Measurements from ENCODE around the gene EAF1.

Gene EAF1

DNA sequence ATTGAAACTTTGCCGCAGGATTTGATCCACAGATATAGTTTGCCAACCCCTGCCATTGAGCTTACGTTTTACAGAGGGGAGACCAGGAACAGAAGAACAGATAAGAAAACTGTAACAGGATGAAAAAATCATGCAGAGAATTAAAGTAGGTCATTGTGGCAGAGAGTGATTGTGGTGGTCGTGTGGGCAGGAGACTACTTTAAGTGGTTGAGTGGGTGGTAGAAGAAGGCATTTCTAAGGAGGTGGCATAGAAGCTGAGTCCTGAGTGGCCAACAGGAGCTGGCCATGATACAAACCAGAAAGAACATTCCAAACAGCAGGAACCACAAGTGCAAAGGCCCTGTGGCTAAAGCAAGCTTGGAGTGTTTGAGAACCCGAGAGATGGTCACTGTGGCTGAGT is 59.6 kb downstream of the EAF1 start:
- DNase-seq: no peak

DNA sequence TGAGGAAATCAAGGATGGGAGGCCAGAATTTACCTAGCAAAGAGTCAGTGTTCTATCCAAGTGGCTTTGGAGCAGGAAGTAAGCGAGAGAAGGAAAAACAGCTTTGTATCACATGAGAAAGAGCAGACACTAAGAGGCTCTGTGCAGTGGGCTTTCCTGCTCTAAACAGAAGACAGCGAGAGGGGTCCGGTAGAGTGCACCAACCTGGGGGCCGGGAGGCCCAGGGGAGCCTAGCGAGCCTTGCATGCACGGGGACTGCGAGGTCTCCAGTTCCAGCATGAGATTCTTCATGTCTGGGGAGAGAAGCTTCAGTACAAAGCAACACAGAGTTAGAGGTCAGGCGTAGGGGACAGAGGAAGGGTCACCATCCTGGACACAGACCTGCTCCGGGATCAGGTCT is 60.6 kb downstream of the EAF1 start:
- no peak for DNase-seq

DNA sequence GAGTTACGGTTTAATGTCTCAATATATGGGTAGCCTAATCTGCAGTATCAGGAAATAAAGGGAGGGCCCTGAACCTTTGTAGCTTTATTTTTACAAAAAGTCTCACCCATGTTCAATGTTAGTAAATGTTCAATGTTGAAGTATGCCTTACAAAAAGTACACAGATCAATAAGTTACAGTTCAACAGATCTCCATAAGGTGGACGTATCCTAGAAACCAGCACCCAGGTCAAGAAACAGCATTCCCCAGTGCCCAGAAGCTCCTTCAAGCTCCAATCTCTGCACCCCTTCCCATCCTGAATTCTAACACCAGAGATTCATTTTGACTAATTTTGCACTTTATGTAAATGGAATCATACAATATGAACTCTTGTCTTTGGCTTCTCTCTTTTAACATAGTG is 62.8 kb downstream of the EAF1 start:
- no peak for DNase-seq

DNA sequence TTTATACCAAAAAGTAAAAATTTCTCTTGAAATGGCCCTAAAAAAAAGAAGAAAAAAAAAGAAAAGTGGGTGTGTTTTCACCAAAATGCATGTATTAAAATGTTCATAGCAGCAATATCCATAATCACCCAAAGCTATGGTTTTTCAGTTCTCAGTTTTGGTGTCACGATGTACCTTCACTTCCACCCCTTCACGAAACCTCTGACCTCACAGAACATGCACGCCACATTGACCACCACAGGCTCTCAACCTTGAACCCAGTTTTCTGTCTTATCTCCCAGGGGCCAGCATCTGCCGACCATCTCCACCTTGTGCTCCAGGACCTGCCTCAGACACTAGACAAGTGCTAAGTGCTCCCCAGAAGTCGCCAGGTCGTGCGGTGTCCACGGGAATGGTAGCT is 63.7 kb downstream of the EAF1 start:
- no peak for DNase-seq

Data from NCI-H524 (cell line).